WTC11 (cell line): ENCODE results near the gene NEDD4L. TPM values are rescaled to one million over a fixed set of nuclear protein-coding genes. Genes with fewer than 3 reads are reported as not detected.

ENCODE experiments used
- ATAC-seq: fragments of 200-7000 bp; cut with Tn5 transposase; 2 replicates; pipeline ENCODE4 v1.10.0; 2021; ENCODE audit warnings: mild to moderate bottlenecking, moderate library complexity
- CTCF ChIA-PET: fragments of 300-600 bp; sonication (Branson Sonifier 250); formaldehyde crosslinking; loops from one replicate; lab custom pipeline; 2021; ENCODE audit warnings: antibody characterized with exemption; lab: Charles Lee
- POLR2A ChIA-PET: fragments of 350-600 bp; sonication (Branson Sonifier 250); formaldehyde crosslinking; loops from one replicate; lab custom pipeline; 2021; ENCODE audit warnings: antibody characterized with exemption; lab: Charles Lee
- DNase-seq: peaks from one replicate; pipeline ENCODE4 v3.0.0; 2021; ENCODE audit warnings: low spot score
- H3K27ac Mint-ChIP-seq: 2 replicates; pipeline ENCODE4 v1.8.0; 2021; ENCODE audit warnings: mixed read lengths
- H3K27me3 Mint-ChIP-seq: 2 replicates; pipeline ENCODE4 v1.8.0; 2021; ENCODE audit warnings: low read depth, mild to moderate bottlenecking, moderate library complexity, mixed read lengths
- H3K36me3 Mint-ChIP-seq: 2 replicates; pipeline ENCODE4 v1.8.0; 2021; ENCODE audit warnings: mixed read lengths
- H3K4me1 Mint-ChIP-seq: 2 replicates; pipeline ENCODE4 v1.8.0; 2022; ENCODE audit warnings: mixed read lengths
- H3K4me3 Mint-ChIP-seq: 2 replicates; pipeline ENCODE4 v1.8.0; 2021; ENCODE audit warnings: mild to moderate bottlenecking, moderate library complexity, mixed read lengths
- H3K9me3 Mint-ChIP-seq: 2 replicates; pipeline ENCODE4 v1.8.0; 2021; ENCODE audit warnings: mixed read lengths
- ATF1 ChIP-seq: sonication (generic); formaldehyde crosslinking; IDR thresholded peaks from 2 replicates; pipeline ENCODE4 v1.8.1; 2023; ENCODE audit warnings: mild to moderate bottlenecking, moderate library complexity, missing genetic modification reagents
- E2F4 ChIP-seq: sonication (generic); formaldehyde crosslinking; IDR thresholded peaks from 2 replicates; pipeline ENCODE4 v1.8.1; 2022; ENCODE audit warnings: low read depth, mild to moderate bottlenecking, moderate library complexity, missing genetic modification reagents, borderline replicate concordance
- ELF4 ChIP-seq: sonication (generic); formaldehyde crosslinking; IDR thresholded peaks from 2 replicates; pipeline ENCODE4 v1.8.1; 2022; ENCODE audit warnings: low read depth, mild to moderate bottlenecking, moderate library complexity, missing genetic modification reagents
- ETV6 ChIP-seq: sonication (generic); formaldehyde crosslinking; IDR thresholded peaks from 2 replicates; pipeline ENCODE4 v1.8.1; 2022; ENCODE audit warnings: mild to moderate bottlenecking, missing genetic modification reagents
- FOXK1 ChIP-seq: sonication (generic); formaldehyde crosslinking; IDR thresholded peaks from 2 replicates; pipeline ENCODE4 v1.8.0; 2022; ENCODE audit warnings: mild to moderate bottlenecking, moderate library complexity, missing genetic modification reagents
- FOXP1 ChIP-seq: sonication (generic); formaldehyde crosslinking; IDR thresholded peaks from 2 replicates; pipeline ENCODE4 v1.8.0; 2022; ENCODE audit warnings: missing genetic modification reagents, mild to moderate bottlenecking, moderate library complexity, borderline replicate concordance
- GRHL2 ChIP-seq: fragments of 250-450 bp; sonication (Bioruptor Pico); IDR thresholded peaks from 2 replicates; pipeline ENCODE4 v1.8.0; 2022; ENCODE audit warnings: mild to moderate bottlenecking, moderate library complexity; ENCODE audit not compliant: insufficient replicate concordance, severe bottlenecking
- GTF2I ChIP-seq: fragments of 250-450 bp; sonication (Bioruptor Pico); conservative IDR thresholded peaks from 2 replicates; pipeline ENCODE4 v1.4.0; 2021; ENCODE audit warnings: mild to moderate bottlenecking
- MLX ChIP-seq: sonication (generic); formaldehyde crosslinking; IDR thresholded peaks from 2 replicates; pipeline ENCODE4 v1.8.1; 2023; ENCODE audit warnings: mild to moderate bottlenecking, missing genetic modification reagents, moderate library complexity
- MYBL2 ChIP-seq: sonication (generic); formaldehyde crosslinking; IDR thresholded peaks from 2 replicates; pipeline ENCODE4 v1.8.1; 2023; ENCODE audit warnings: mild to moderate bottlenecking, moderate library complexity, missing genetic modification reagents
- NR2C2 ChIP-seq: sonication (generic); formaldehyde crosslinking; IDR thresholded peaks from 2 replicates; pipeline ENCODE4 v1.8.0; 2022; ENCODE audit warnings: mild to moderate bottlenecking, missing genetic modification reagents
- TCF7 ChIP-seq: sonication (generic); formaldehyde crosslinking; IDR thresholded peaks from 2 replicates; pipeline ENCODE4 v1.8.0; 2022; ENCODE audit warnings: mild to moderate bottlenecking, low read depth, missing genetic modification reagents, moderate library complexity
- USF2 ChIP-seq: sonication (generic); formaldehyde crosslinking; IDR thresholded peaks from 2 replicates; pipeline ENCODE4 v1.8.1; 2023; ENCODE audit warnings: mild to moderate bottlenecking, missing genetic modification reagents, moderate library complexity
- ZMAT4 ChIP-seq: fragments of 250-450 bp; sonication (Bioruptor Pico); IDR thresholded peaks from 2 replicates; pipeline ENCODE4 v1.9.0; 2021; ENCODE audit warnings: mild to moderate bottlenecking
- ZNF121 ChIP-seq: sonication (generic); formaldehyde crosslinking; IDR thresholded peaks from 2 replicates; pipeline ENCODE4 v1.8.0; 2023; ENCODE audit warnings: missing genetic modification reagents
- ZNF317 ChIP-seq: sonication (generic); formaldehyde crosslinking; IDR thresholded peaks from 2 replicates; pipeline ENCODE4 v1.8.1; 2023; ENCODE audit warnings: low read depth, mild to moderate bottlenecking, moderate library complexity, missing genetic modification reagents, borderline replicate concordance
- ZNF512 ChIP-seq: sonication (generic); formaldehyde crosslinking; IDR thresholded peaks from 2 replicates; pipeline ENCODE4 v1.8.1; 2022; ENCODE audit warnings: missing genetic modification reagents, borderline replicate concordance
- total RNA-seq: library from RNA; stranded (reverse); gene quantifications from 3 replicates; pipeline ENCODE4 v1.2.3, GENCODE V29; 2021
- TF ChIP-seq, protein P1 (sequence below): fragments of 200-600 bp; IDR thresholded peaks from 2 replicates; pipeline ENCODE4 v1.8.0; 2022; ENCODE audit warnings: antibody characterized with exemption
- TF ChIP-seq, protein P2 (sequence below): sonication (generic); formaldehyde crosslinking; IDR thresholded peaks from 2 replicates; pipeline ENCODE4 v1.8.1; 2023; ENCODE audit warnings: mild to moderate bottlenecking, missing genetic modification reagents, borderline replicate concordance
- TF ChIP-seq, protein P3 (sequence below): fragments of 250-450 bp; sonication (Bioruptor Pico); IDR thresholded peaks from 2 replicates; pipeline ENCODE4 v1.9.0; 2021; ENCODE audit warnings: moderate library complexity, mild to moderate bottlenecking, inconsistent platforms, borderline replicate concordance
- TF ChIP-seq, protein P4 (sequence below): sonication (generic); formaldehyde crosslinking; IDR thresholded peaks from 2 replicates; pipeline ENCODE4 v1.8.1; 2023; ENCODE audit warnings: mild to moderate bottlenecking, missing genetic modification reagents

Gene NEDD4L
- total RNA-seq, 1 experiment from 2014 or later = 88.0 TPM

- ATAC-seq (no peak; the same call in 1 of the 2 replicates), DNase-seq (no peak)
- TF ChIP-seq, protein P1, sequence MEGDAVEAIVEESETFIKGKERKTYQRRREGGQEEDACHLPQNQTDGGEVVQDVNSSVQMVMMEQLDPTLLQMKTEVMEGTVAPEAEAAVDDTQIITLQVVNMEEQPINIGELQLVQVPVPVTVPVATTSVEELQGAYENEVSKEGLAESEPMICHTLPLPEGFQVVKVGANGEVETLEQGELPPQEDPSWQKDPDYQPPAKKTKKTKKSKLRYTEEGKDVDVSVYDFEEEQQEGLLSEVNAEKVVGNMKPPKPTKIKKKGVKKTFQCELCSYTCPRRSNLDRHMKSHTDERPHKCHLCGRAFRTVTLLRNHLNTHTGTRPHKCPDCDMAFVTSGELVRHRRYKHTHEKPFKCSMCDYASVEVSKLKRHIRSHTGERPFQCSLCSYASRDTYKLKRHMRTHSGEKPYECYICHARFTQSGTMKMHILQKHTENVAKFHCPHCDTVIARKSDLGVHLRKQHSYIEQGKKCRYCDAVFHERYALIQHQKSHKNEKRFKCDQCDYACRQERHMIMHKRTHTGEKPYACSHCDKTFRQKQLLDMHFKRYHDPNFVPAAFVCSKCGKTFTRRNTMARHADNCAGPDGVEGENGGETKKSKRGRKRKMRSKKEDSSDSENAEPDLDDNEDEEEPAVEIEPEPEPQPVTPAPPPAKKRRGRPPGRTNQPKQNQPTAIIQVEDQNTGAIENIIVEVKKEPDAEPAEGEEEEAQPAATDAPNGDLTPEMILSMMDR = no peak
- no peak for TF ChIP-seq ZNF121 (CRISPR knock-in tag)
- TF ChIP-seq, protein P2, sequence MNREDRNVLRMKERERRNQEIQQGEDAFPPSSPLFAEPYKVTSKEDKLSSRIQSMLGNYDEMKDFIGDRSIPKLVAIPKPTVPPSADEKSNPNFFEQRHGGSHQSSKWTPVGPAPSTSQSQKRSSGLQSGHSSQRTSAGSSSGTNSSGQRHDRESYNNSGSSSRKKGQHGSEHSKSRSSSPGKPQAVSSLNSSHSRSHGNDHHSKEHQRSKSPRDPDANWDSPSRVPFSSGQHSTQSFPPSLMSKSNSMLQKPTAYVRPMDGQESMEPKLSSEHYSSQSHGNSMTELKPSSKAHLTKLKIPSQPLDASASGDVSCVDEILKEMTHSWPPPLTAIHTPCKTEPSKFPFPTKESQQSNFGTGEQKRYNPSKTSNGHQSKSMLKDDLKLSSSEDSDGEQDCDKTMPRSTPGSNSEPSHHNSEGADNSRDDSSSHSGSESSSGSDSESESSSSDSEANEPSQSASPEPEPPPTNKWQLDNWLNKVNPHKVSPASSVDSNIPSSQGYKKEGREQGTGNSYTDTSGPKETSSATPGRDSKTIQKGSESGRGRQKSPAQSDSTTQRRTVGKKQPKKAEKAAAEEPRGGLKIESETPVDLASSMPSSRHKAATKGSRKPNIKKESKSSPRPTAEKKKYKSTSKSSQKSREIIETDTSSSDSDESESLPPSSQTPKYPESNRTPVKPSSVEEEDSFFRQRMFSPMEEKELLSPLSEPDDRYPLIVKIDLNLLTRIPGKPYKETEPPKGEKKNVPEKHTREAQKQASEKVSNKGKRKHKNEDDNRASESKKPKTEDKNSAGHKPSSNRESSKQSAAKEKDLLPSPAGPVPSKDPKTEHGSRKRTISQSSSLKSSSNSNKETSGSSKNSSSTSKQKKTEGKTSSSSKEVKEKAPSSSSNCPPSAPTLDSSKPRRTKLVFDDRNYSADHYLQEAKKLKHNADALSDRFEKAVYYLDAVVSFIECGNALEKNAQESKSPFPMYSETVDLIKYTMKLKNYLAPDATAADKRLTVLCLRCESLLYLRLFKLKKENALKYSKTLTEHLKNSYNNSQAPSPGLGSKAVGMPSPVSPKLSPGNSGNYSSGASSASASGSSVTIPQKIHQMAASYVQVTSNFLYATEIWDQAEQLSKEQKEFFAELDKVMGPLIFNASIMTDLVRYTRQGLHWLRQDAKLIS (CRISPR knock-in tag) = no peak
- TF ChIP-seq FOXK1 (CRISPR knock-in tag) = no peak
- TF ChIP-seq NR2C2 = no peak
- no peak for TF ChIP-seq ZNF317 (CRISPR knock-in tag)
- no peak for TF ChIP-seq TCF7
- TF ChIP-seq GRHL2 (CRISPR knock-in tag) = no peak
- no peak for TF ChIP-seq ETV6 (CRISPR knock-in tag)
- TF ChIP-seq FOXP1 = no peak
- Mint-ChIP-seq H3K27ac (no peak overlapping the region), H3K4me3 (no peak overlapping the region), H3K9me3 (no peaks in the 10 kb centered on the region), H3K36me3 (peaks cover 2% of the 10 kb centered on the region; the same call in 1 of the 2 replicates), H3K4me1 (peaks cover 51% of the 10 kb centered on the region), H3K27me3 (no peaks in the 10 kb centered on the region)
- ChIA-PET CTCF (interaction anchor here (0.8 to 4.1 kb wide), 9 partner anchors 11 to 128 kb away, joined by 3 to 32 read pairs (median 4); partner anchors contain the start of gene NEDD4L), POLR2A (no interaction called here)
Observed at GRCh38 chr18:58067601-58068000, 23.6 kb downstream of the NEDD4L start.

DNA sequence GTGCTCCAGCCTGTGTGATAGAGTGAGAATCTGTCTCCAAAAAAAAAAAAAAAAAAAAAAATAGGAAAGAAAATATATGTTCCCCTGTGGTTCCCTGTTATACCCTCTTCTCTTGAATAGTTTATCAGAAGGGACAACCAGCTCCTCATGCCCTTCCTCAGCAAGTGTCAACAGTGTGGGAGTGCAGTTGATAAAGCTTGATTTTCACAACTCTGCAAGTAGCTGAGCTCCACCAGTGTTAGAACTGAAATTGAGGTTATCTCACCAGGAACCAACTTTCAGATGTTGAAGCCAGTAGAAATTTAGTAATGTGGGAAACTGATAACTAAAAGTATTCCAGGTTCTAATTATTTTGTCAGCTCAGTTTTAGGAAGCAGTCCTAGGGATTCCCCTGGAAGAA is 25.1 kb downstream of the NEDD4L start:
- DNase-seq (no peak), ATAC-seq (no peak)
- no peak overlapping the region for H3K4me3 Mint-ChIP-seq
- H3K4me1 Mint-ChIP-seq = peaks cover 56% of the 10 kb centered on the region
- no peaks in the 10 kb centered on the region for H3K36me3 Mint-ChIP-seq
- ChIA-PET POLR2A (interaction anchor here (0.7 kb wide), 1 partner anchor 12 kb away, joined by 5 read pairs; no protein-coding TSS in a partner anchor), CTCF (interaction anchor here (0.7 to 4.1 kb wide), 3 partner anchors 11 to 53 kb away, joined by 3 to 32 read pairs (median 3); partner anchors contain the start of gene NEDD4L)
- no peaks in the 10 kb centered on the region for H3K27me3 Mint-ChIP-seq
- no peaks in the 10 kb centered on the region for H3K9me3 Mint-ChIP-seq
- peak overlapping the region; percentile 91 for H3K27ac Mint-ChIP-seq
- TF ChIP-seq, protein P3, sequence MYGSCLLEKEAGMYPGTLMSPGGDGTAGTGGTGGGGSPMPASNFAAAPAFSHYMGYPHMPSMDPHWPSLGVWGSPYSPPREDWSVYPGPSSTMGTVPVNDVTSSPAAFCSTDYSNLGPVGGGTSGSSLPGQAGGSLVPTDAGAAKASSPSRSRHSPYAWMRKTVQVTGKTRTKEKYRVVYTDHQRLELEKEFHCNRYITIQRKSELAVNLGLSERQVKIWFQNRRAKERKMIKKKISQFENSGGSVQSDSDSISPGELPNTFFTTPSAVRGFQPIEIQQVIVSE (CRISPR knock-in tag) = no peak
- TF ChIP-seq MYBL2 (no peak), ZMAT4 (CRISPR knock-in tag) (no peak), ZNF512 (CRISPR knock-in tag) (no peak), MLX (CRISPR knock-in tag) (no peak), GTF2I (CRISPR knock-in tag) (no peak), NR2C2 (no peak), ATF1 (CRISPR knock-in tag) (no peak), E2F4 (CRISPR knock-in tag) (no peak), USF2 (CRISPR knock-in tag) (no peak), ELF4 (CRISPR knock-in tag) (no peak)
- TF ChIP-seq, protein P4, sequence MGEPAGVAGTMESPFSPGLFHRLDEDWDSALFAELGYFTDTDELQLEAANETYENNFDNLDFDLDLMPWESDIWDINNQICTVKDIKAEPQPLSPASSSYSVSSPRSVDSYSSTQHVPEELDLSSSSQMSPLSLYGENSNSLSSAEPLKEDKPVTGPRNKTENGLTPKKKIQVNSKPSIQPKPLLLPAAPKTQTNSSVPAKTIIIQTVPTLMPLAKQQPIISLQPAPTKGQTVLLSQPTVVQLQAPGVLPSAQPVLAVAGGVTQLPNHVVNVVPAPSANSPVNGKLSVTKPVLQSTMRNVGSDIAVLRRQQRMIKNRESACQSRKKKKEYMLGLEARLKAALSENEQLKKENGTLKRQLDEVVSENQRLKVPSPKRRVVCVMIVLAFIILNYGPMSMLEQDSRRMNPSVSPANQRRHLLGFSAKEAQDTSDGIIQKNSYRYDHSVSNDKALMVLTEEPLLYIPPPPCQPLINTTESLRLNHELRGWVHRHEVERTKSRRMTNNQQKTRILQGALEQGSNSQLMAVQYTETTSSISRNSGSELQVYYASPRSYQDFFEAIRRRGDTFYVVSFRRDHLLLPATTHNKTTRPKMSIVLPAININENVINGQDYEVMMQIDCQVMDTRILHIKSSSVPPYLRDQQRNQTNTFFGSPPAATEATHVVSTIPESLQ (CRISPR knock-in tag) = no peak
